H1 (cell line): ENCODE measurements around the gene SDF2L1. TPM values are rescaled to one million over a fixed set of nuclear protein-coding genes. Genes with fewer than 3 reads are reported as not detected.

Experiments used
- CTCF ChIA-PET: fragments of 300-600 bp; sonication (Branson Sonifier 250); formaldehyde crosslinking; loops from one replicate; lab custom pipeline; 2021; ENCODE audit not compliant: partially characterized antibody; lab: Charles Lee
- POLR2A ChIA-PET: fragments of 300-600 bp; sonication (Branson Sonifier 250); formaldehyde crosslinking; loops from one replicate; lab custom pipeline; 2021; ENCODE audit warnings: inconsistent platforms; ENCODE audit not compliant: partially characterized antibody; lab: Charles Lee
- DNase-seq, 2 experiments: peaks; one replicate each; pipeline versions ENCODE4 v3.0.0 to v3.0.0-alpha.2; 2010 to 2022; ENCODE audit warnings: low spot score in 2 of 2, low read depth in 1 of 2, mixed read lengths in 1 of 2
- FAIRE-seq: peaks from 2 replicates; lab custom pipeline; 2011; peaks lifted over from hg19 to GRCh38; lab: Jason Lieb, UNC
- H2AFZ ChIP-seq: 2 replicates; pipeline ENCODE4 v1.8.1; 2012; ENCODE audit warnings: low read length, inconsistent platforms
- H2AK5ac ChIP-seq: 2 replicates; pipeline ENCODE4 v1.6.1; 2013; ENCODE audit warnings: low read depth, low read length
- H2BK120ac ChIP-seq: replicated peaks from 2 replicates; pipeline ENCODE3; 2013; ENCODE audit warnings: low read depth, low read length, inconsistent platforms
- H2BK12ac ChIP-seq: 2 replicates; pipeline ENCODE4 v1.6.1; 2013; ENCODE audit warnings: low read depth, low read length
- H2BK15ac ChIP-seq: 2 replicates; pipeline ENCODE4 v1.6.1; 2013; ENCODE audit warnings: low read length
- H2BK20ac ChIP-seq: 2 replicates; pipeline ENCODE4 v1.6.1; 2013; ENCODE audit warnings: low read length
- H2BK5ac ChIP-seq: 2 replicates; pipeline ENCODE4 v1.6.1; 2013; ENCODE audit warnings: low read depth, low read length
- H3K14ac ChIP-seq: 2 replicates; pipeline ENCODE4 v1.6.1; 2013; ENCODE audit warnings: inconsistent platforms; ENCODE audit not compliant: insufficient read length
- H3K18ac ChIP-seq: 2 replicates; pipeline ENCODE4 v1.6.1; 2013; ENCODE audit warnings: low read length; ENCODE audit errors: extremely low read depth
- H3K23ac ChIP-seq: 2 replicates; pipeline ENCODE4 v1.6.1; 2013; ENCODE audit warnings: inconsistent platforms; ENCODE audit not compliant: insufficient read length
- H3K23me2 ChIP-seq: 2 replicates; pipeline ENCODE4 v1.6.1; 2013; ENCODE audit warnings: low read depth, low read length
- H3K27ac ChIP-seq: 2 replicates; pipeline ENCODE4 v1.6.1; 2011; ENCODE audit warnings: low read depth, low read length, inconsistent platforms
- H3K27me3 ChIP-seq, 4 experiments: replicated peaks in 1 of 4; 1 replicate in 1 of 4; 2 replicates in 3 of 4; pipeline versions ENCODE4 v1.6.1 to v1.8.1; 2011 to 2013; ENCODE audit warnings: low read length in 3 of 4, mild to moderate bottlenecking in 3 of 4, inconsistent platforms in 2 of 4, mixed read lengths in 2 of 4, moderate library complexity in 1 of 4; ENCODE audit not compliant: control insufficient read depth in 3 of 4, insufficient read depth in 3 of 4; ENCODE audit errors: extremely low read depth in 1 of 4
- H3K36me3 ChIP-seq, 4 experiments: 2 replicates each; pipeline versions ENCODE4 v1.6.1 to v1.8.1; 2011 to 2013; ENCODE audit warnings: mild to moderate bottlenecking in 4 of 4, low read length in 3 of 4, moderate library complexity in 2 of 4, control low read depth in 1 of 4, inconsistent platforms in 1 of 4; ENCODE audit not compliant: insufficient read depth in 4 of 4, control insufficient read depth in 2 of 4
- H3K4ac ChIP-seq: replicated peaks from 2 replicates; pipeline ENCODE3; 2013; ENCODE audit warnings: low read length, low read depth, mixed read lengths, inconsistent platforms; ENCODE audit not compliant: insufficient read length
- H3K4me1 ChIP-seq, 4 experiments: replicated peaks in 1 of 4; 1 replicate in 1 of 4; 2 replicates in 3 of 4; pipeline versions ENCODE4 v1.6.1 to v1.8.1; 2011 to 2013; ENCODE audit warnings: low read length in 3 of 4, inconsistent platforms in 2 of 4, mixed read lengths in 1 of 4; ENCODE audit not compliant: insufficient read depth in 4 of 4, control insufficient read depth in 3 of 4
- H3K4me2 ChIP-seq, 2 experiments: 2 replicates each; pipeline versions ENCODE4 v1.6.1 to v1.8.1; 2011 to 2013; ENCODE audit warnings: low read depth in 2 of 2, low read length in 2 of 2, control low read depth in 1 of 2, inconsistent platforms in 1 of 2, mild to moderate bottlenecking in 1 of 2; ENCODE audit not compliant: insufficient read depth in 1 of 2
- H3K4me3 ChIP-seq, 4 experiments: fragments of 200-600, 300-600 bp in 1 of 4; sonication (generic), shearing (Covaris generic), sonication (Bioruptor Twin) in 1 of 4; 2 replicates each; pipeline versions ENCODE4 v1.5.1 to v1.8.1; 2011 to 2016; ENCODE audit warnings: low read length in 4 of 4, low read depth in 3 of 4, control low read depth in 2 of 4, inconsistent platforms in 2 of 4, mild to moderate bottlenecking in 2 of 4, mixed read lengths in 1 of 4, moderate library complexity in 1 of 4; ENCODE audit not compliant: insufficient read depth in 2 of 4; ENCODE audit errors: extremely low read depth in 1 of 4
- H3K56ac ChIP-seq: replicated peaks from 2 replicates; pipeline ENCODE3; 2013; ENCODE audit warnings: low read depth, mild to moderate bottlenecking, mixed read lengths, low read length, inconsistent platforms; ENCODE audit not compliant: insufficient read length
- H3K79me1 ChIP-seq: 2 replicates; pipeline ENCODE4 v1.6.1; 2013; ENCODE audit warnings: low read depth, low read length, control low read depth
- H3K79me2 ChIP-seq, 2 experiments: 2 replicates each; pipeline versions ENCODE4 v1.6.1 to v1.8.1; 2012 to 2013; ENCODE audit warnings: low read length in 2 of 2, mild to moderate bottlenecking in 2 of 2, inconsistent platforms in 1 of 2; ENCODE audit not compliant: insufficient read depth in 2 of 2, control insufficient read depth in 1 of 2
- H3K9ac ChIP-seq, 4 experiments: replicated peaks in 1 of 4; 1 replicate in 1 of 4; 2 replicates in 3 of 4; pipeline versions ENCODE4 v1.6.1 to v1.8.1; 2011 to 2013; ENCODE audit warnings: low read depth in 3 of 4, low read length in 3 of 4, control low read depth in 2 of 4, mild to moderate bottlenecking in 2 of 4, moderate library complexity in 2 of 4, inconsistent platforms in 1 of 4; ENCODE audit errors: extremely low read depth in 1 of 4
- H3K9me3 ChIP-seq, 2 experiments: 2 replicates each; pipeline versions ENCODE4 v1.6.1 to v1.8.1; 2012 to 2013; ENCODE audit warnings: mild to moderate bottlenecking in 2 of 2, moderate library complexity in 2 of 2, control low read depth in 1 of 2, inconsistent platforms in 1 of 2, low read depth in 1 of 2, low read length in 1 of 2, mixed read lengths in 1 of 2; ENCODE audit not compliant: insufficient read depth in 2 of 2
- H4K20me1 ChIP-seq, 2 experiments: replicated peaks in 1 of 2; 2 replicates each; pipeline versions ENCODE3 to v1.8.1; 2011 to 2013; ENCODE audit warnings: inconsistent platforms in 2 of 2, low read length in 2 of 2, mild to moderate bottlenecking in 1 of 2; ENCODE audit not compliant: insufficient read depth in 2 of 2, control insufficient read depth in 1 of 2
- H4K5ac ChIP-seq: 2 replicates; pipeline ENCODE4 v1.6.1; 2013; ENCODE audit warnings: low read length, low read depth, mixed read lengths, inconsistent platforms; ENCODE audit not compliant: insufficient read length
- H4K8ac ChIP-seq: 2 replicates; pipeline ENCODE4 v1.8.0; 2013; ENCODE audit warnings: mild to moderate bottlenecking, moderate library complexity, low read length, inconsistent platforms; ENCODE audit not compliant: insufficient read depth; ENCODE audit errors: extremely low read depth
- H4K91ac ChIP-seq: replicated peaks from 2 replicates; pipeline ENCODE3; 2013; ENCODE audit warnings: low read length, mixed read lengths, inconsistent platforms; ENCODE audit not compliant: insufficient read length
- BRCA1 ChIP-seq: IDR thresholded peaks from 2 replicates; pipeline ENCODE4 v1.6.1; 2012; ENCODE audit warnings: low read depth, low read length, improper control_type of control experiment
- CREB1 ChIP-seq: IDR thresholded peaks from 2 replicates; pipeline ENCODE4 v1.6.1; 2012; ENCODE audit warnings: inconsistent platforms
- E2F6 ChIP-seq: IDR thresholded peaks from 2 replicates; pipeline ENCODE4 v1.6.1; 2012; ENCODE audit warnings: inconsistent platforms
- GABPA ChIP-seq: IDR thresholded peaks from 2 replicates; pipeline ENCODE4 v1.6.1; 2011; ENCODE audit warnings: mild to moderate bottlenecking, low read length, moderate library complexity, borderline replicate concordance; ENCODE audit not compliant: insufficient read depth
- GTF2F1 ChIP-seq: IDR thresholded peaks from 2 replicates; pipeline ENCODE4 v1.6.1; 2012; ENCODE audit warnings: low read depth, low read length, improper control_type of control experiment, borderline replicate concordance
- HDAC2 ChIP-seq, 2 experiments: fragments of 300-600 bp in 1 of 2; sonication (generic) in 1 of 2; IDR thresholded peaks; 2 replicates each; pipeline ENCODE4 v1.6.1; 2011 to 2012; ENCODE audit warnings: low read depth in 2 of 2, low read length in 2 of 2, mild to moderate bottlenecking in 2 of 2, moderate library complexity in 2 of 2, borderline replicate concordance in 1 of 2, inconsistent platforms in 1 of 2
- KDM1A ChIP-seq: fragments of 200-600, 300-600 bp; sonication (generic); IDR thresholded peaks from 2 replicates; pipeline ENCODE4 v1.7.1; 2016; ENCODE audit warnings: mild to moderate bottlenecking, low read length, borderline replicate concordance
- NRF1 ChIP-seq: IDR thresholded peaks from 2 replicates; pipeline ENCODE4 v1.6.1; 2011; ENCODE audit warnings: mild to moderate bottlenecking, low read depth, low read length, improper control_type of control experiment
- SAP30 ChIP-seq: fragments of 300-600 bp; sonication (generic); IDR thresholded peaks from 2 replicates; pipeline ENCODE4 v1.7.1; 2012; ENCODE audit warnings: low read length, moderate library complexity, mild to moderate bottlenecking, inconsistent platforms; ENCODE audit not compliant: insufficient read depth, insufficient replicate concordance
- SP1 ChIP-seq: IDR thresholded peaks from 2 replicates; pipeline ENCODE4 v1.6.1; 2011; ENCODE audit warnings: low read depth, low read length
- TAF1 ChIP-seq: IDR thresholded peaks from 2 replicates; pipeline ENCODE4 v1.6.1; 2011; ENCODE audit warnings: mild to moderate bottlenecking, low read depth, low read length
- ZNF274 ChIP-seq: IDR thresholded peaks from 2 replicates; pipeline ENCODE4 v1.7.0; 2012; ENCODE audit warnings: low read length, borderline replicate concordance; ENCODE audit errors: extremely low read depth
- WGBS, 2 experiments: shearing (Covaris generic) in 1 of 2; methylation state at CpG; one replicate each; pipeline versions ENCODE4 v1.1.6 to v1.1.7; 2013 to 2015; ENCODE audit warnings: low lambda C conversion rate in 2 of 2, mixed read lengths in 2 of 2, inconsistent platforms in 1 of 2, low coverage in 1 of 2, missing lambda C conversion rate in 1 of 2; ENCODE audit not compliant: insufficient replicate concordance in 2 of 2, insufficient coverage in 1 of 2, insufficient read length in 1 of 2; ENCODE audit errors: extremely low coverage in 1 of 2, missing lambda C conversion rate in 1 of 2; 5-methylcytosine and 5-hydroxymethylcytosine counted together
- polyA plus RNA-seq, 7 experiments: library from polyadenylated mRNA; depleted of rRNA in 3 of 7; stranded (reverse) in 5 of 7; unstranded in 2 of 7; fragments of >200 nt in 5 of 7; fragments of 200-250 nt in 2 of 7; gene quantifications; 1 replicate in 5 of 7; 2 replicates in 1 of 7; 4 replicates in 1 of 7; pipeline versions ENCODE4 v1.2.1 to v1.2.3, GENCODE V29; 2011 to 2013; ENCODE audit warnings: missing spikeins in 2 of 7, mixed read lengths in 2 of 7
- total RNA-seq: library from RNA; stranded (reverse); fragmentation: NEBNext Ultra II Directional; extraction: Animal tissue kit (Norgen Biotek cat#: 25700); gene quantifications from 2 replicates; pipeline ENCODE4 v1.2.1, GENCODE V29; 2021

Gene SDF2L1
- total and polyA plus RNA-seq, 2 of the 8 experiments (the other 6 are each of a cell fraction or from before 2014, with no cell fraction given), result 51.1 to 59.6 TPM

GRCh38 chr22:21684492-21685163, 42.5 kb downstream of the SDF2L1 start:
- Histone ChIP-seq H3K23ac (no peak overlapping the region), H2AK5ac (no peak overlapping the region), H3K79me1 (no peaks in the 10 kb centered on the region), H3K79me2 (no peaks in the 10 kb centered on the region), H3K23me2 (no peaks in the 10 kb centered on the region), H2BK20ac (no peak overlapping the region), H2BK5ac (no peak overlapping the region), H2BK120ac (no peak overlapping the region), H3K14ac (no peak overlapping the region), H4K91ac (no peak overlapping the region), H3K4ac (no peak overlapping the region), H3K4me2 (no peak overlapping the region), H3K9ac (no peak overlapping the region), H3K18ac (no peak overlapping the region), H4K5ac (no peak overlapping the region), H3K27me3 (no peaks in the 10 kb centered on the region), H4K8ac (no peak overlapping the region), H4K20me1 (peaks cover 2 to 9% of the 10 kb centered on the region in 2 experiments), H2BK15ac (no peak overlapping the region), H3K4me1 (no peaks in the 10 kb centered on the region), H3K9me3 (no peaks in the 10 kb centered on the region), H2BK12ac (no peak overlapping the region), H3K56ac (no peak overlapping the region), H3K27ac (no peak overlapping the region), H2AFZ (no peak overlapping the region), H3K4me3 (no peak overlapping the region), H3K36me3 (peaks cover 0 to 5% (median 1%) of the 10 kb centered on the region in 4 experiments; a peak in 5 of 8 replicates)
- POLR2A ChIA-PET, result interaction anchor here (0.9 to 2.7 kb wide), 2 partner anchors 16 to 22 kb away, joined by 3 to 11 read pairs; no protein-coding TSS in a partner anchor
- CTCF ChIA-PET, result interaction anchor here (1.2 to 1.5 kb wide), 2 partner anchors 16 to 19 kb away, joined by 4 to 7 read pairs; partner anchors contain the start of gene PPIL2
- 92% methylated on average over 18 of the region's 19 CpGs; no CpG with 5 or more reads in 1 of the 2 experiments for WGBS, 2 experiments
- FAIRE-seq (no peak), DNase-seq (no peak)
- TF ChIP-seq NRF1 (no peak), SP1 (no peak), TAF1 (no peak), CREB1 (no peak), KDM1A (no peak), E2F6 (no peak), ZNF274 (no peak), GABPA (no peak), BRCA1 (no peak), SAP30 (no peak), HDAC2 (IDR thresholded peaks at IDR 0.05; ENCODE audit: borderline replicate concordance in 1 of 2, low read depth in 2 of 2, low read length in 2 of 2) (no peak), GTF2F1 (no peak)
